ENCODE data around the gene AKT2.

Gene AKT2

DNA sequence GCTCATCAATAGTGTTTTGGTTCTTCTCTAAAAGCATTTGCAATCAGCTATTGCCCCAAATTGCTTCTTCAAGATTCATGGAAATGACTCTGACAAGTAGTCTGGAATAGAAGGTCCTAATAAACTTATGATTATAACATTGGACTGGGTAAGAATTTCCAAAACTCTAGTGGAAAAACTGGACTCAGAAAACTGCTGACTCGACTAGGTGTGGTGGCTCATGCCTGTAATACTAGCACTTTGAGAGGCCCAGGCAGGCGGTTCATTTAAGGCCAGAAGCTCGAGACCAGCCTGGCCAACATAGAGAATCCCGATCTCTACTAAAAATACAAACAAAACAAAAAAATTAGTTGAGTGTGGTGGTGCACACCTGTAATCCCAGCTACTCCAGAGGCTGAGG lies 15.5 kb upstream of the AKT2 start:
- DNase-seq (ENCODE audit: low read depth in 2 of 2) = no peak

DNA sequence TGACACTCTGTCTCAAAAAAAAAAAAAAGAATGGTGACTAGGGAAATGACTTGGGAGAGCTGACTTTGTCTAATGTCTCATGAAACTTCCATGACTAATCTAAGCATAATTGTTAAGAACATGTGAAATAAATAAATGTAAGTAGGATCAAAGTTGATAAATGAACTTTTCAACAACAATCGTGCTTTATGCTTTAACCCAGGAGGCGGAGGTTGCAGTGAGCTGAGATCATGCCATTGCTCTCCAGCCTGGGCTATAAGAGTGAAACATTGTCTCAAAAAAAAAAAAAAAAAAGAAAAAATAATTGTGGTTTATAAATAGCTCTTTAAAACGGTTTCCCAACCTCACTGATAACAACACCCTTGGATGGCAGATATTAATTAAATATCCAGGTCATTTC lies 12.9 kb upstream of the AKT2 start:
- no peak for DNase-seq (ENCODE audit: low read depth in 2 of 2)

DNA sequence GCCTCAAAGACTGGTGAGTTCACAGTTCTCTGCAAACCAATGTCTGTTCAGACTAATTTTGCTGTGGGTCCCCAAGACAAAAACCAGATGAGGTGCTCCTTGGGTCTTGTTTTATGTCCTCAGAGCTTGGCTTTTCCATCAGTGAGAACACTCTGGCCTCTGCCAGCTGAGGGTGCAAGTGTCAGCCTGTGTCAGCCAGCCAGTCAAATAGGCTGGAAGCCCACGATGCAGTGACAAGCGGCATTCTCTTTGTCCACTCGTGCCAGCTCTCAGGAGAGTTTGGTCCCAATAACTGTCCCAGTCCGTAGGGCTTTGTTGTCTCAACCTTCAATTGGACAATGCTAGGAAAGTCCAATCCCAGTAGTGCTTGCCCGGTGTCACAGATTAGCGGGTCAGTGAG lies 9.4 kb upstream of the AKT2 start:
- DNase-seq (ENCODE audit: low read depth in 2 of 2) = no peak

DNA sequence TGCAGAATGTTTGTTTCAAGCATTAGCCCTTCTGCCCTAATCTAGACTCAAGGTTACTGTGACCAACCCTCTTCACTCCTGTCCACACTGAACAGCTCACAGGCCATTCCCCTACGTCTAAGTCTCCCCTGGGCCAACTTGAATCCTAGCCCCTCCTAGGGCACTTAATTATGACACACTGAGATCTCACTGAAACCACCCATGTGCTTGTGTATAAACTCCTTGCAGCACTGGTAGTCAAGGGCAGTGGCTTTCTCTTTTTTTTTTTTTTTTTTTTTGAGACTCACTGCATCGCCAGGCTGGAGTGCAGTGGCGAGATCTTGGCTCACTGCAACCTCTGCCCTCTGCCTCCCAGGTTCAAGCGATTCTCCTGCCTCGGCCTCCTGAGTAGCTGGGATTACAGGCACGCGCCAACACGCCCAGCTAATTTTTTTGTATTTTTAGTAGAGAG lies 1.9 kb upstream of the AKT2 start:
- no peak for DNase-seq (ENCODE audit: low read depth in 2 of 2)

DNA sequence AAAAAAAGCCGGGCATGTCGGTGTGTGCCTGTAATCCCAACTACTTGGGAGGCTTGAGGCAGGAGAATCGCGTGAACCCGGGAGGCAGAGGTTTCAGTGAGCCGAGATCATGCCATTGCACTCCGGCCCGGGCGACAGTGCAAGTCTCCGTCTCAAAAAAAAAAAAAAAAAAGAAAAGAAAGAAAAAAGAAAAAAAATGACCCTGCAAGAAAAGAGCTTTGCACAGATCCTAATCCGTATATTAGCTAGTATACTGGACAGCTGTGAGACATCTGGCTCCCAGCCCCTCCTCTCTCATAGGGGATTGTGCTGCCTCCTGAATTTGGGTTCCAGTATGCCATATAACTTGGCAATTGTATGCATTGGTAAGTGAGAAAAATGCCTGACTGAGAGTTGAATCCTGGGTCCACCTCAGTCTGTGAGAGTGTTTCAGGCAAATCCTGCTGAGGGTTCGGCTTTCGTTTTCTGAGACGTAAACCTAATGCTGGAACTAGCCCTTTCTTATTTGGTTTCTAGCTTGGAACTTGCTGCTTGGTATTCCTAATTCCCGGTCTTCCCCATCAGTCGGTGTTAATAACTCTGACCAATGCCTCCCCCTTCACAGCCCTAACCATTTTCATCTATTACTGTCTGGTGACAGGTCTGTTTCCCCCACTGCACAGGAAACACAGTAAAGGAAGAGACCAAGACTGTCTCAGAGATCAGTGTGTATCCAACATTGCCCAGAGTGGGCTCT lies 1.3 kb upstream of the AKT2 start:
- DNase-seq (ENCODE audit: low read depth in 2 of 2) = no peak

DNA sequence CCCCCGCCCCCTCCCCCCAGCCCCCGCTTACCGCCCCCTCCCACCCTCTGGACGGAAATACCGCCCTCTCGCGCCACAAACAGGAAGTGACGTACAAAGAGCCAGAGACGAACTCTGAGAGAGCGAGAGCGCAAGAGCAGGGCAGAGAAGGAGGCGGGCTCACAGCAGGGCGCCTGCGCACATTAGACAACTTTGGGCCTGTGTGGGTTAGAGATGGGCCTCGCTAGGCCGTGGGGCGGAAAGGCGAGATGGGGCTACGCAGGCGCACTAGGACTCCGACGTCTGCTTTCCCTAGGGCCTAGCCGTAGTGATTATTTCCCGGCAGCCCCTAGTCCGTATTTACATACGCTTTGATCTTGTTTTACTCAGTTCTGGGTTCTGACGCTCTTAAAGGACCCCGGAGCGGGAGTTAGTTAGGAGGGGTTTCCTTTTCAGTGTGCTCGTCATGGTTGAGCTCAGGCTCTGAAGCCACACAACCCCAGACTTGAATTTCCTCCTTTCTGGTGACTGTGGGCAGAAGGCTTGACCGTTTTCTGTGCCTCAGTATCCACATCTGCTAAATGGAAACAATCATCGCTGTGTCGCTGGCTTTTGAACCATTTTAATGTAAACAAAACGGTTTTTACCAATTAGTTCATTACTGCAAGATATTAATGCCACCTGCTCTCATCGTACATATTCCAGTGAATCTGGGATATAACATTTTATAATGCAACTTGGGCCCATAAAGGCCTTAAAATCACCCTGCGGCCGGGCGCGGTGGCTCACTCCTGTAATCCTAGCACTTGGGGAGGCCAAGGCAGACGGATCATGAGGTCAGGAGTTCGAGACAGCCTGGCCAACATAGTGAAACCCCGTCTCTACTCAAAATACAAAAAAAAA lies 449 bp upstream of the AKT2 start:
- peak; percentile 99 to 100 for DNase-seq (ENCODE audit: low read depth in 2 of 2)

DNA sequence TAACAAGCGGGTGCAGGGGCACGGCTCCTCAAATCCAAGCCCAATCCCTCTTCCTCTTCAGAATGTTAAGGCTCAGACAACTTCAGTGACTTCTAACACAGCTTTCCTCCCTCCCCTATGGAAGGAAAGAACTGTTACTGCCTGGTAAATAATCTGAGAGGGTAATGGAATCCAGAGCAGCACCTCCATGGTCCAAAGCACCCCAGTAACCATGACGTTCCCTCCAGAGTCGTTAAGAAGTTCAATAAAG lies 969 bp downstream of the AKT2 start:
- no peak for DNase-seq (ENCODE audit: low read depth in 2 of 2)

DNA sequence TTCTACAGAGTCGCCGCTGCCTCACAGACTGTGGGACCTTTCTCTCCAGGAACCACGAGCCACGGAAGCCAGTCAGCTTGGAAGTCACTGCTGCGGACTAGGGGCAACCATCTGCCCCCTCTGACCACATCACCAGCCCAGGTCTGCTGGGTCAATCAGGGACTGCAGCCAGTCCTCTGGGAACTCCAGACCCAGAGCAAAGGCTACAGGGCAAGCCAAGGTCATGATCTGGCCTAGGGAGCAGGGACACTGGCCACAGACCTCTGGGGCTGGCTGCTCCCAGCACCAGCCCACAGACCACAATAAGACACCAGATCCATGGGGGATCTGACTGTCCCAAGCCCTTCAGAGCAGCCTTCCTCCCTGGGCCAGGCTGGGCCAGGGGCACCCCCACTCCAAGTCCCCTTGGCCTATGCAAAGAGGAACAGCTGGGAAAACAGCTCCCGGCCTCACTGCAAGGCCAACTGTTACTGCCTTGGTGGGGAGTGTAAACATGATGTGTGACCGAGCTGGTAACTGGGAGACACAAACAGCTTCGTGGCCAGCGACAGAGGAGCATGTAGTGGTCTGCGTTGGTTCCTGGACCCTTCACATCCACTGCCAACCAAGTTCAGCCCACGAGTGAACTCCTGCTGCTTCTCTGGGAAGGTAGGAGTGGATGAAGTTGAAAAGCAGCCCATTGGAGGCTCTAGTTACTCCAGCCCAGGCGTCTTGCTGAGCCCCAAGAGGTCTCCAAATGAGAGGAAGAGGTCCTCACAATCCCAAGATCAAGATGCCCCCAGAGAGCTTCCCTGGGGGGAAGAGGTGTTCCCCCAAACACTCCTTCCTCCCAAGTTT lies 1.5 kb downstream of the AKT2 start:
- DNase-seq (ENCODE audit: low read depth in 2 of 2) = no peak

DNA sequence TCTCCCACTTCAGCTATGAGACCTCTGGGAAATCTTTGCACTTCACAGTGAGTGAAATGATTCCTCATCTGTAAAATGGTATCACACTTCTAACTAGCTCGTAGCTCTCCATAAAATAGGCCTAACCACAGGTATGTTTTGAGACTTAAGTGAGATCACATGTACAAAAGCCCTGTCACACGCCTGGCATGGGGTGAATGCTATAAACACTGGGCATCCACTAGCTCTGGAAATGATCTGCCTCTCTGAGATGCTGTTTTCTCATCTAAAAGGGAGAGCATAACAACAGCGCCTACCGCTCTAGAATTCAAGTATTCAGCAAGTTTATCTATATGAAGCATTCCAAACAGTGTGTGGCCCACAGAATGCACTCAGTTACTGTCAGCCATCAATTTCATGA lies 2.2 kb downstream of the AKT2 start:
- no peak for DNase-seq (ENCODE audit: low read depth in 2 of 2)

DNA sequence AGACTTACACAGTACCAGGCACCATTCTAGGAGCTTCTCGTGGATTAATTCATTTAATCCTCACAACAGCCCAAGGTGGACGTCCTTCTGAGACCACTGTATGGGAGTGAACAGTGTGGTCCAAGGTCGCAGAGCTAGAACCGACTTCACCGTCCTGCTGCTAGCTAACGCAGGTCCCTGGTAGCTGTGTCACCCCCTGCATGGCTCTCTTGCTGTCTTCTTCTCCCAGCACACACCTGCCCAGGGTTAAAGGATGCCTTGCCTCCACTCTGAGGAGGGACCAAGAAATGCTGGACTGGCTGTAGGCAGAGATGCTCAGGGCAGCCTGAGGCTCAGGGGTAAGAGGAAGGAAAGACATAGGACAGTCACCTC lies 3.0 kb downstream of the AKT2 start:
- DNase-seq (ENCODE audit: low read depth in 2 of 2) = no peak

DNA sequence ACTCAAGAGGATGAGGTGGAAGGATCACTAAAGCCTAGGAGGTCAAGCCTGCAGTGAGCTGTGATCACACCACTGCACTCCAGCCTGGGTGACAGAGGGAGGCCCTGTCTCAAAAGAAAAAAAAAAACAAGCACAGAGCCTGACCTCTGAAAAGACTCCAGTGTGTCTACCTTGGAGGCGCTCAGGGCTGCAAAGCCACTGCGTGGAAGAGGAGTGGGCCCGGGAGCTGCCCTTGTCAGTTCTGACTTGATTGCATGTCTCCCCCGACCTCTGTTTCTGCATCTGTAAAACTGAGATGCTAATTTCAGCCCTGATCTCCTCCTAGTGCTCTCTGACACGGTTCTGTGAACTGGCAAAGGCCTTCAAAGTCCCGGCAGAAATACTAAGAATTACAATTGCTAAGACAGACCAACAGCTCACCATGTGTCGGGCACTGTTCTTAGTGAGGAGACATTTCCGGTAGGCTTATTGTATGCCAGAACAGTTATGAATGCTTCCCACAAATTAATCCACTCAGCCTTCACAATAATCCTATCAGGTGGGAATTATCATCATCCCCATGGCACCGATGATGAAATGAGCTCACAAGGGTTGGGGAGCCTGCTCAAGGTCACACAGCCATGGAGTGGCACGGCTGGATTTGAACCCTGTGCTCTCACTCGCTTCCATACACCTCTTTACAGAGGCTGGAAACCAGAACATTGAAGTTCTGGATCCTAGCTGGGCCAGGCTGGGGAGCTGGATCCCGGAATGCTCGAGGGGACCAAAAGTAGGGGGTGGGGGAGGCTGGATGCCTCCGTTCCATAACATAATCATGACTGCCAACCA lies 3.5 kb downstream of the AKT2 start:
- no peak for DNase-seq (ENCODE audit: low read depth in 2 of 2)

DNA sequence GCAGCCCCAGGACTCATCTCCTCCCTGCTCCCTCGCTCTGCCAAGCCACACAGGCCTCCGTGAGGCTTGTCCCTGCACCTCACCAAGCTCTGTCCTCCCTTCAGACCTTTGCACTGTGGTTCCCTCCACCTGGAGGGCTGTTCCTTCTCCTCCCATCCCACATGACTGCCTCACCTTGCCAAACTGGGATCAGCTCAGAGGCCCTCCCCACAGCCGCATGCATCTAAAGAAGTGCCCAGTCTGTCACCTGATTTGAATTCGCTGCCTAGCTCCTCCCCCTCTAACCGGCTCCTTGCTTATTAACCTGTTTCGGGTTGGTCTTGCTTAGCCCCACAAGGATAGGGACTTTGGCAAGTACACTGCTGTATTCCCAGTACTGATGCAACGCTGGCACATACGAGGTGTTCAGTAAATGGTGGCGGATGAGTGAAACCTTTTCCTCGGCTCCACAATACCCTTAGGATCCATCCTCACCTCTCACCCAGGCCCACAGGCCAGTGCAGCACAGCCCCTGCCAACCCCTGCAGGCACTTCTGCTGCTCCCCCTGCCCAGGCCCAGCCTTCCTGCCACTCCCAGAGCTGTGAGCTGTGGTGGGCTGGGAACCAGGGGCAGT lies 4.4 kb downstream of the AKT2 start:
- DNase-seq (ENCODE audit: low read depth in 2 of 2) = no peak

DNA sequence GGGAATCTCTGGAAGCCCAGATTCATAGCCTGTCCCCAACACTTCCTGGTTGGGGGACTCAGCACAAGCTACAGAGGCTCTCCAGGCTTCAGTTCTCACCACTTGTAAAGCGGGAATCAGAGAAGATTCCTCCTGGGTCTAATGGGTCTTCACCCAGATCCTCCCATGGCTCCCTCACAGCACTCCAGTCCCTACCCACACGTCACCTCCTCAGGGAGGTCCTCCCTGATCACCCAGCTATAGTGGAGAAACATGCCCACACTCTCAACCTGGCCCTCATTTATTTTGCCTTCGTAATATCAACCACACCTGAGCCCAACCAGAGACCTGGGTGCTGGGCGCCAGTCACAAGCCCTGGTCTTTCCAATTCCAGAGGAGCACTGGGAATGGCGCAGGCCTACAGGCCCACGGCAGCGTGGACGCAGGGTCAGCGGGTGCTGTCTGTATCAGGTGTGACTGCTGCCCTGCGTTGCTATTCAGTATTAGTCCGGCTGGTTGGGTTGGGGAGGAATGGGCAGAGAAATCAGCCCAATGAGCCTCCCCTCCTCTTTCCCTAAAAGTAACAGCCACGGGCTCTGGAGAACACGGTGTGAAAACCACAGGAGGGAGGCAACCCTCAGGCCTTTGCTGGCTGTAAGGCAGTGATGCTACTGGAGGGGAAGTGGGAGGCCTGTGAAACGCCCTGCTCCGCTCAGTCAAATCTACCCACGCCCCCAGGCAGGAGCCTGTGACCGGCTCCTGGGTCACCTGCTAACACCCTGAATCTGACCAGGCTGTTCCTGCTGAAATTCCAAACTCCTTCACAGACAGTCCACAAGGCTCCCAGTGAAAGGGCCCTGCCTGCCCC lies 5.2 kb downstream of the AKT2 start:
- no peak for DNase-seq (ENCODE audit: low read depth in 2 of 2)

DNA sequence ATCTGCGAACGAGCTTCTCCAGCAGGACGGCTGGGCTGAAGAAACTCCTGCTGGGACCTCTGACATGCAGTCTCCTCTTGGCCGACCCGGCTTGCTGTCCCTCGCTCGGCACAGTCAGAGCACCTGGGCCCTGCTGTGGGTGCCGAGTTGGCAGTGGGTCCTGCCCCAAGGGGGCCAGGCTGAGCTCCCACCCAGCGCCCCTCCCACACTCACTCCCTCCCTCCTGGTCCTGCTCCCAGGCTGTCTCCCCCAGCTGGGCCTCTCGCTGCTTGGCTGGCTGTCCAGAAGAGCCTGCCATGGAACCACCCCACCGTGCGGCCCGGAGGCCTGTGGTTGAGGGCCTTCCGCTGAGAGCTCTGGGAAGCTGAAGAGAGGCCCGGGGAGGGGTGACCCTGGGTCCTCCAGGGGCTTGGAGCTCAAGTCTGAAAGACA lies 6.0 kb downstream of the AKT2 start:
- peak in 1 of 2 experiments; percentile 22 for DNase-seq (ENCODE audit: low read depth in 2 of 2)

DNA sequence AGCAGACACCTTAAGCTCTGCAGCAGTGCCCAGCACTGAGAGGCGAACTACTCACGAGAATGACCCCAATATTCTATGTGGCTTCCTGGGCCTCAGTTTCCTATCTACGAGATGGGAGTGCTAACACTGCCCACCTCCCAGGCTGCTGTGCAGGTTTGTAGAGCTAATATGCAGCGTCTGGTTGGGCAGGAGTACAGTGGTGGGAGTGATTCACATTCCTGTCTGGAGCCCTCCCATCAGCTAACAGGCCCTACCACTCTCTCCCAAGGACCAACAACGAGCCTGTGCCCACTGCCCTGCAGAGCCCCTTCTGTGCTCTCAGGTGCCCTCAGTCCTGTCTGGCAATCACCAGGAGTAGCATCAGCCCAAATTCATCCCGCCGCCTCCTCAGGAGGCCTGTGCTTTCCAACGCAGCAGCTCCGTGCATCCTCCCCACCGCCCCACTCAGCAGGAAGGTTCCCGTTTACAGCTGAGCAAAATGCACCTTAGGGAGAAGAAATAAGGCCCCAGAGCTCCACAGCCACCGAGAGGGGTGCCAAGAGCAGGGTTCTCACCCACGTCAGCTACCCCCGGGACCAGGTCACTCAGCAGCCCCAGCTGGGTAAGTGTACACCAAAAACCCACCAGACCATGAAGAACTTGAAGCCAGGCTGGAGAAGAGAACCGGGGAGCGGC lies 6.6 kb downstream of the AKT2 start:
- DNase-seq (ENCODE audit: low read depth in 2 of 2) = no peak

DNA sequence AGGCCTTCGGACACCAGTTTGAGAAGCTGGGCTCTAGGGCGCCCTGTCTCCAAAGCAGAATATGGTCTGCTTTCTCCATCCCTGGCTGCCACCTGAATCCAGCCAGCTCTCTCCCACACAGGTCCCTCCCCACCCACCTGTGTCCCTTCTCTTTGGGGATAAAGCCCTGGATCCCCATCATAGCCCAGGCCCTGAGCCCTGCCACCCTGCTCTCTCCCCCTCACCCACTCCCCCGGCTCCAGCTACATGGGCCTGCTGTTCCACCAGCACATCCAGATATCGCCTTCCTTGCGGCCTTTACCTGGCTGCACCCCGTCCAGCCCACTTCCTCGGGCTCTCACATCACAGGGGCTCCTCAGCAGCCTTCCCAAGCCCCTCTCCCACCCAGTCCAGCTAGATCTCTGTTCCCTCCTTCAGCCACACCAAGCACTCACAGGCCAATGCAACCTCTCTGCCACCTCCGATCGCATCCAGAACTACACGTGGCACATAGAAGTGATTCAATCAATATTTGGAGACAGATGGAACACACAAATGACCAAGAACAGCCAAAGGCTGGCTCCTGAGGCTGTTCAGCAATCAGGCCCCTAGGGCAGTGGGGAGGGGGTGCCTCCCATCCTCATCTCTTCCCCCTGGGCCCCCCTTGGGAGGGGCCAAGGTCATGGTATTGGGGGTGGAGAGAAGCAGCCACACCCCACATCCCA lies 7.6 kb downstream of the AKT2 start:
- no peak for DNase-seq (ENCODE audit: low read depth in 2 of 2)

DNA sequence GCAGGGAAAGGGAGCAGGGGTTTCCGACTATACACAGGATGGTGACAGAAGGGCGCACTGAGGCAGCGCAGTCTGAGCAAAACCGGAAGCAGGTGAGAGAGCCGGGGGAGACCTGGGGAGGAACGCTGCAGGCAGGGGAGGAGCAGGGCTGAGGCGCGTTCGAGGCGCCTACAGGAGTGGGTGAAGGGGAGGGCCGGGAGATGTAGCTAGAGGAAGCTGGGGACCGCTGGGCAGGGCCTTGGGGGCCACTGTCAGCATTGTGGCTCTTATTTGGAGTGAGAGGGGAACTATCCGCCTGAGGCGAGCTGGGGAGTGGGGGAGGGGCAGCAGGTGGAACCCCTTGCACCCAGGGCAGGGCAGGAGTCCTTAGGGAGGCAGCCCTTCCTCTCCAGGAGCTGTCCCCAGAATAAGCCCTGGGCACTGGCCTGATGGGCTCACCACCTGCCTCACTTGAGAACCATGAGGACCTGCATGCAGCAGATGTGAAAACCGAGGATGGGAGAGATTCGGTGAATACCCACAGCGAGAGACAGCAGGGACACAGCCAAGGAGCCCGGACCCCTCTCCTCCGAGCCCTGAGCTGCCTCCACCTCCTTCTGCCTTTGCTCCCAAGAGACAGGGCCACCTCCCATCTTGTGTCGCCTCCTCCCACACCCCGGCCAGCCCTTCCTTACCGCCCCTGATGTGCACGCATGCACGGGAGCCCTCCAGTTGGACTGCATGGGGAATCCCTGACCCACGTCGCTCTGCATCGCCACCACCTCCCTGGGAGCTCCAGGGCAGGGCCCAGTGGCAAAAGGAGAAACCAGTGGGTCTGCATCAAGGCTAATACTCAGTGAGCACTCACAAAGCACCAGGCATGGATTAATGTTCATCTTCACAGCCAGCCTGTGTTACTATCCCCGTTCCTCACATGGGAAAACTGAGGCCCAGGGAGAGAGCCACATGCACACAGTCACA lies 10.3 kb downstream of the AKT2 start:
- no peak for DNase-seq (ENCODE audit: low read depth in 2 of 2)
